Caco-2 (cell line): Measurements from ENCODE around the gene HAPSTR1. TPM values are rescaled to one million over a fixed set of nuclear protein-coding genes. Genes with fewer than 3 reads are reported as not detected.

Experiments used
- Bru-seq: library from RNA; stranded (reverse); fragments of 400-500 nt; gene quantifications from one replicate; lab custom pipeline; 2021; lab: Mats Ljungman, UMichigan
- BruChase-seq, 2 experiments: library from RNA; stranded (reverse); fragments of 400-500 nt; gene quantifications; one replicate each; lab custom pipeline; 2021; lab: Mats Ljungman, UMichigan
- BruUV-seq: library from RNA; stranded (reverse); fragments of 400-500 nt; replicated peaks from 2 replicates; lab custom pipeline; 2021; lab: Mats Ljungman, UMichigan
- CTCF ChIA-PET: fragments of 300-600 bp; sonication (Branson Sonifier 250); formaldehyde crosslinking; loops from one replicate; lab custom pipeline; 2022; ENCODE audit warnings: antibody characterized with exemption; lab: Charles Lee
- POLR2A ChIA-PET: fragments of 300-600 bp; sonication (Branson Sonifier 250); formaldehyde crosslinking; loops from one replicate; lab custom pipeline; 2022; ENCODE audit warnings: antibody characterized with exemption; lab: Charles Lee
- DNase-seq, 2 experiments: peaks; one replicate each; pipeline versions ENCODE4 v3.0.0 to v3.0.0-alpha.2; 2020 to 2022
- H3K27me3 ChIP-seq: replicated peaks from 2 replicates; pipeline ENCODE4 v1.6.0; 2011; ENCODE audit warnings: low read length; ENCODE audit not compliant: control insufficient read depth, insufficient read depth
- H3K36me3 ChIP-seq: 2 replicates; pipeline ENCODE4 v1.5.1; 2011; ENCODE audit warnings: low read length; ENCODE audit not compliant: control insufficient read depth, insufficient read depth
- H3K4me1 ChIP-seq: fragments of 250-450 bp; sonication (Bioruptor Pico); 2 replicates; pipeline ENCODE4 v1.5.1; 2020; ENCODE audit warnings: mild to moderate bottlenecking
- H3K4me3 ChIP-seq: 2 replicates; pipeline ENCODE4 v1.5.1; 2011; ENCODE audit warnings: low read depth, mild to moderate bottlenecking, control low read depth, low read length
- H3K9me3 ChIP-seq: fragments of 250-450 bp; sonication (Bioruptor Pico); 2 replicates; pipeline ENCODE4 v1.5.1; 2020; ENCODE audit warnings: mild to moderate bottlenecking, moderate library complexity
- H3K27ac Mint-ChIP-seq: one replicate; pipeline ENCODE4 v1.8.0; 2022; ENCODE audit warnings: mixed read lengths; ENCODE audit not compliant: unreplicated experiment
- H3K27me3 Mint-ChIP-seq: one replicate; pipeline ENCODE4 v1.8.0; 2022; ENCODE audit warnings: mixed read lengths; ENCODE audit not compliant: insufficient read depth, unreplicated experiment
- H3K36me3 Mint-ChIP-seq: one replicate; pipeline ENCODE4 v1.8.0; 2022; ENCODE audit warnings: mild to moderate bottlenecking, mixed read lengths; ENCODE audit not compliant: insufficient read depth, unreplicated experiment
- H3K4me1 Mint-ChIP-seq: one replicate; pipeline ENCODE4 v1.8.0; 2022; ENCODE audit warnings: low read depth, mixed read lengths; ENCODE audit not compliant: unreplicated experiment
- H3K4me3 Mint-ChIP-seq: one replicate; pipeline ENCODE4 v1.8.0; 2022; ENCODE audit warnings: mild to moderate bottlenecking, moderate library complexity, mixed read lengths; ENCODE audit not compliant: unreplicated experiment
- H3K9me3 Mint-ChIP-seq: one replicate; pipeline ENCODE4 v1.8.0; 2022; ENCODE audit warnings: mixed read lengths; ENCODE audit not compliant: unreplicated experiment
- CTCF ChIP-seq, 2 experiments: fragments of 200-600 bp in 1 of 2; IDR thresholded peaks; 1 replicate in 1 of 2; 2 replicates in 1 of 2; pipeline versions ENCODE4 v1.5.1 to v1.8.0; 2011 to 2022; ENCODE audit warnings: antibody characterized with exemption in 1 of 2, control low read depth in 1 of 2, inconsistent platforms in 1 of 2, low read depth in 1 of 2, low read length in 1 of 2, mild to moderate bottlenecking in 1 of 2, moderate library complexity in 1 of 2; ENCODE audit not compliant: insufficient read depth in 1 of 2, severe bottlenecking in 1 of 2, unreplicated experiment in 1 of 2
- intact Hi-C: fragments of 100-400 bp; cut with micrococcal nuclease; formaldehyde crosslinking; loops from one replicate; pipeline ENCODE4 v1.10.0; 2022; ENCODE audit not compliant: unreplicated experiment
- long read RNA-seq: library from polyadenylated mRNA; stranded (forward); transcript quantifications from one replicate; pipeline ENCODE4 v2.0.0, GENCODE V29; 2022
- total RNA-seq: library from RNA; stranded (reverse); gene quantifications from 2 replicates; pipeline ENCODE4 v1.2.3, GENCODE V29; 2022

The HAPSTR1 gene
- total RNA-seq (42.9 and 47.1 TPM in 2 replicates), Bru-seq, nascent RNA (percentile 96 among the genes with signal in this experiment), BruChase-seq, experiment 1, labeled RNA remaining after a 2-hour chase (percentile 97 among the genes with signal in this experiment), BruChase-seq, experiment 2, labeled RNA remaining after a 6-hour chase (percentile 93 among the genes with signal in this experiment)
- long read RNA-seq, full-length matches to known transcripts: 22 of 31 reads
- long read RNA-seq, partial matches to known transcripts: 3 of 31 reads
- long read RNA-seq, other reads (novel, unspliced or antisense): 6 of 31 reads

GRCh38 chr16:9090960-9091866 lies at the start of gene HAPSTR1:
HAPSTR1 (plus strand) TSS chr16:9091644; CDS start chr16:9092045, 401 bp downstream.
- intact Hi-C loops: loop anchor here (5.0 kb wide), 2 partner anchors 39 to 224 kb away; partner anchors contain the start of gene CARHSP1
- Histone ChIP-seq H3K36me3 (peaks cover 2% of the 10 kb centered on the region; the same call in 1 of the 2 replicates), H3K9me3 (no peaks in the 10 kb centered on the region), H3K27me3 (no peaks in the 10 kb centered on the region), H3K4me3 (peak within 1 kb of the TSS; percentile 98), H3K4me1 (peaks cover 18% of the 10 kb centered on the region)
- Mint-ChIP-seq H3K4me1 (peaks cover 10% of the 10 kb centered on the region), H3K36me3 (peaks cover 42% of the 10 kb centered on the region), H3K4me3 (peak within 1 kb of the TSS; percentile 100), H3K27ac (peak within 1 kb of the TSS; percentile 100), H3K27me3 (no peaks in the 10 kb centered on the region), H3K9me3 (no peaks in the 10 kb centered on the region)
- ChIA-PET POLR2A (interaction anchor here (0.6 to 1.3 kb wide), 17 partner anchors 9 to 1423 kb away, joined by 3 to 15 read pairs (median 4); partner anchors contain the start of gene CARHSP1), CTCF (interaction anchor here (0.6 to 0.8 kb wide), 6 partner anchors 22 to 1295 kb away, joined by 3 to 8 read pairs (median 5); partner anchors contain the start of gene CARHSP1)
- no TSS peak for BruUV-seq
- no peak for TF ChIP-seq CTCF (IDR thresholded peaks at IDR 0.05; ENCODE audit: insufficient read depth in 1 of 2, low read depth in 1 of 2, low read length in 1 of 2, severe bottlenecking in 1 of 2, unreplicated experiment in 1 of 2)
- peak; percentile 98 to 99 for DNase-seq

- intact Hi-C loops: no loop called here
- peaks cover 12% of the 10 kb centered on the region for H3K9me3 Mint-ChIP-seq
- no peak overlapping the region for H3K4me3 ChIP-seq
- no peaks in the 10 kb centered on the region for H3K36me3 Mint-ChIP-seq
- H3K36me3 ChIP-seq: no peaks in the 10 kb centered on the region
- no peaks in the 10 kb centered on the region for H3K27me3 Mint-ChIP-seq
- no peak overlapping the region for H3K27ac Mint-ChIP-seq
- no peaks in the 10 kb centered on the region for H3K27me3 ChIP-seq
- peaks cover 4% of the 10 kb centered on the region for H3K4me1 Mint-ChIP-seq
- H3K4me1 ChIP-seq: 0 out of 2 replicates have a peak, but pooled peaks cover 2% of the 10 kb centered on the region
- no peaks in the 10 kb centered on the region for H3K9me3 ChIP-seq
- no TSS peak for BruUV-seq
- TF ChIP-seq CTCF (IDR thresholded peaks at IDR 0.05; ENCODE audit: insufficient read depth in 1 of 2, low read depth in 1 of 2, low read length in 1 of 2, severe bottlenecking in 1 of 2, unreplicated experiment in 1 of 2): no peak
- ChIA-PET POLR2A (no interaction called here), CTCF (no interaction called here)
- H3K4me3 Mint-ChIP-seq: no peak overlapping the region
- no peak for DNase-seq
Observed at GRCh38 chr16:9042533-9042932, 48.9 kb upstream of the HAPSTR1 start.
